ENCODE results near the gene SLFN14. TPM values are rescaled to one million over a fixed set of nuclear protein-coding genes. Genes with fewer than 3 reads are reported as not detected.
A peak's percentile ranks its signal among the peaks of the same experiment; 100 is the strongest.

SLFN14 gene
- total RNA-seq, 1 donor from 2014 or later = 0.59 TPM

DNA sequence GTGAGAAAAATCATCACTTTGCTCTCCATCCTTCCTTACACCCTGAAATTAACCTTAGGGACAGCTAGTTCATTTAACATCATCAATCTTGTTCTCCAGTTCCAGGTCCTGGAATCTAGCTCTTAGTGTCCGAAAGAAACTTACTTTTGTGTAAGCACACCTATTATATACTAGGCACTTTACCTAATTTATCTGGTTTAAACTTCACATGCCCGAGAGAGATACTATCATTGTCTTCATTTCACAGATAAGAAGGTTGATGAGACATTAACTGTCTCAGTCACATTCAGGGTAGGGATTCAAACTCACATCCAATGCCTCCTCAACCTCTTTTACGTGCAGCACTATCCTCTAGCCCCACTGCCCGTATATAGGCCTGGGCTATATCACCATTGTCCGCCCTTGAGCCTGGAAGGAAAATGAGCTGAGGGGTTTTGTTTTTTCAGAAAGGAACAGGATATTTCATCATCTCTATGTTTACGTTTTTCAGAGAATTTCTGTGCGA lies 26.0 kb upstream of the SLFN14 start:
- peak overlapping the region; percentile 66 for H3K4me3 ChIP-seq
- ATAC-seq (peak; percentile 1 to 9), DNase-seq (no peak)
- intact Hi-C loops (cut with DNase I) = no loop called here
- peaks cover 23% of the 10 kb centered on the region for H3K4me1 ChIP-seq
- no peaks in the 10 kb centered on the region for H3K9me3 ChIP-seq
- TF ChIP-seq, protein P1, sequence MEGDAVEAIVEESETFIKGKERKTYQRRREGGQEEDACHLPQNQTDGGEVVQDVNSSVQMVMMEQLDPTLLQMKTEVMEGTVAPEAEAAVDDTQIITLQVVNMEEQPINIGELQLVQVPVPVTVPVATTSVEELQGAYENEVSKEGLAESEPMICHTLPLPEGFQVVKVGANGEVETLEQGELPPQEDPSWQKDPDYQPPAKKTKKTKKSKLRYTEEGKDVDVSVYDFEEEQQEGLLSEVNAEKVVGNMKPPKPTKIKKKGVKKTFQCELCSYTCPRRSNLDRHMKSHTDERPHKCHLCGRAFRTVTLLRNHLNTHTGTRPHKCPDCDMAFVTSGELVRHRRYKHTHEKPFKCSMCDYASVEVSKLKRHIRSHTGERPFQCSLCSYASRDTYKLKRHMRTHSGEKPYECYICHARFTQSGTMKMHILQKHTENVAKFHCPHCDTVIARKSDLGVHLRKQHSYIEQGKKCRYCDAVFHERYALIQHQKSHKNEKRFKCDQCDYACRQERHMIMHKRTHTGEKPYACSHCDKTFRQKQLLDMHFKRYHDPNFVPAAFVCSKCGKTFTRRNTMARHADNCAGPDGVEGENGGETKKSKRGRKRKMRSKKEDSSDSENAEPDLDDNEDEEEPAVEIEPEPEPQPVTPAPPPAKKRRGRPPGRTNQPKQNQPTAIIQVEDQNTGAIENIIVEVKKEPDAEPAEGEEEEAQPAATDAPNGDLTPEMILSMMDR (IDR thresholded peaks at IDR 0.05) = no peak
- H3K27me3 ChIP-seq (ENCODE audit: low read depth) = no peaks in the 10 kb centered on the region
- no peaks in the 10 kb centered on the region for H3K36me3 ChIP-seq
- peak overlapping the region; percentile 90 for H3K27ac ChIP-seq

DNA sequence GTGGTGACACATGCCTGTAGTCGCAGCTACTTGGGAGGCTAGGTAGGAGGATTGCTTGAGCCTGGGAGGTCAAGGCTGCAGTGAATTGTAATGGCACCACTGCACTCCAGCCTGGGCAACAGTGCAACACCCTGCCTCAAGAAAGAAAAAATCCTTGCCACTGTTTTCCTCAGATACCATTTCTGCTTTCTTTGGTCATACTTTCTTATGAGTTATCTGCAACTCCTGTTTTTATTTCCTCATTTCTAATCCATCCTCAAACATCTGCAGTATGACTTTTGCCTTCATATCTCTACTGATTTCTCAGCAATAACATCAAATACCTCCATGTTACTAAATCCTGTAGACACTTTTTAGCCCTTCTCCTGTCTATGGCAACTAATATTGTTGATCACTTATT lies 23.4 kb upstream of the SLFN14 start:
- Histone ChIP-seq H3K27ac (no peak overlapping the region), H3K9me3 (no peaks in the 10 kb centered on the region), H3K27me3 (ENCODE audit: low read depth) (no peaks in the 10 kb centered on the region), H3K4me3 (no peak overlapping the region), H3K36me3 (no peaks in the 10 kb centered on the region), H3K4me1 (peaks cover 18% of the 10 kb centered on the region)
- no peak for ATAC-seq
- TF ChIP-seq, protein P1 (IDR thresholded peaks at IDR 0.05) = no peak
- intact Hi-C loops (cut with DNase I) = no loop called here
- no peak for DNase-seq

DNA sequence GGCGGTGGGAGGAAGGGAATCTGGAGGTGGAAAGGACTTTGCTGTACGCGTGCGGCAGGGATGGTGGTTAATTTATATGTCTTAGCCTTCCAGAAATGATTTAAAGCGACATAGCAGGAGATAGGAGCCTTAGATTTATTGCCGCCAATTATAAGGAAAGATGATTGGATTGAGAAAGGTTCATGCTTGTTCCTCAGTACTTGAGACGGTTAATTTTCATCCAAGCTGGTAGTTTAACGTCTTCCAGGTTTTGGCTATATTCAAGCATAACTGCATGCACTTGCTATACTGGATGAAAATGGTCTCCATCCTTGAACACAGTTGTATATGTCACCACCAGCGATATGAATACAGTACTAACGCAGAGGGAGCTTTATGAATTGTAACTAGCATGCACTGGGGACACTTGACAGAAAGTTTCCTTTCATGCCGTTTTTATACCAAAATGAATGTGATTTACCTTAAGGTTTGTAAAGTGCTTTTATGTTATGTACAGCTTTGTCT lies 18.4 kb upstream of the SLFN14 start:
- Histone ChIP-seq H3K27me3 (ENCODE audit: low read depth) (no peaks in the 10 kb centered on the region), H3K36me3 (peaks cover 28% of the 10 kb centered on the region), H3K9me3 (no peaks in the 10 kb centered on the region), H3K4me1 (peaks cover 22% of the 10 kb centered on the region), H3K4me3 (peak overlapping the region; percentile 84), H3K27ac (peak overlapping the region; percentile 93)
- TF ChIP-seq, protein P1 (IDR thresholded peaks at IDR 0.05) = no peak
- ATAC-seq = peak in 1 of 2 donors; percentile 6
- DNase-seq = no peak
- intact Hi-C loops (cut with DNase I) = no loop called here

DNA sequence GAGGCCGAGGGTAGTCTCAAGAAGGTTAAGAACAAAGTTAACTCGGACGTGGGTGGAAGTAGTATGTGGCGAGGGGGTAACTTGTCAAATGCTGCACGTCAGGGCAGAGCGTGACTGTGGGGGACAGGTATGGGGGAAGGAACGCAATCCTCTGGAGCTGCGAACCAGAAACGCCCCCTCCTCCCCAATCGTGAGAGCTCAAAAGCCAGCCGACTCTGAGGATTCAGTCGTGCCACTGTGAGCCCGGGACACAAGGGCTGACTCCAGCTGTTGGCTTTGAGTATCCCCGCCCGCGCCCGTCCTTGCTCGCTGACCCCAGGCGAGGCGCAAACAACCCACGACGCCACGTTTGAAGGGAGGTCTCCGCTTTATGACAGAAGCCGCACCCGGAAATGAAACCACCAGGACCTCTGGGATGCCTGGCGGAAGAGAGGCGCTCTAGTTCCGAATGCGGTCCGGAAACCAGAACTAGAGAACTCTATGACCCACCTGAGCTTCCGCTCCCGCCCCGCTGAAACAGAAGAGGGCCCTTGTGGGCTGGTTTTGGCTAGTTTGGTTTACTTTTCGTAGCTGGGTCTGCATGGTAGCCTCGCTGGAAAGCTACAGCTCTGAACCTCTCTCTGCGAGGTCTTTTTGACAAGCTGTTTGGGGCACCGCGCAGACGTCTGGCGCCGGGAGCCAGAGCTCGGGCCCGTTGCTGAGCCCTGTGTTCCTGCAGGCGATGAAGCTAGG lies 17.7 kb upstream of the SLFN14 start, which contains the start of gene PEX12:
Gene PEX12, minus strand, starts transcription at position 375 of the 732 bp plus-strand sequence. CDS start 550 bp downstream, outside the sequence.
- H3K4me1 ChIP-seq = peaks cover 22% of the 10 kb centered on the region
- no peaks in the 10 kb centered on the region for H3K9me3 ChIP-seq
- ATAC-seq (peak; percentile 98 to 99), DNase-seq (peak; percentile 90)
- peaks cover 34% of the 10 kb centered on the region for H3K36me3 ChIP-seq
- intact Hi-C loops (cut with DNase I) = no loop called here
- TF ChIP-seq, protein P1 (IDR thresholded peaks at IDR 0.05) = no peak
- peak within 1 kb of the TSS; percentile 93 for H3K27ac ChIP-seq
- no peaks in the 10 kb centered on the region for H3K27me3 ChIP-seq (ENCODE audit: low read depth)
- H3K4me3 ChIP-seq = peak within 1 kb of the TSS; percentile 84

DNA sequence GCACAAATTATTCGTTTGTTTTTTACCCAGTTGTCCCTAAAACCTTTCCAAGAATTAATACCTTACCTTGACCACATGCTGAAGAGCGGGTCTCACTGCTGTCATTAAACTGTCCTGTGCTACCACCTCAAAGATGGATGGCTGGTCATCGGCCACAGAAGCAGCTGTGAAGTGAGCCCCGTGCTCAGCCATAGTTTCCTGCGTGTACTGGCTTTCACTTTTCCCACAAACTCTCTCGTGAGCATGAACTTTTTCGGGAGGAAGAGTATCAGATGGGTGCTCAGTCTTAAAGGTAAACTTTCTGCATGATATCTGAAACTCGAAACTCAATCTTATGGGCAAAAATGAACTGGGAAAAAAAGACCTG lies 17.2 kb upstream of the SLFN14 start:
- Histone ChIP-seq H3K4me1 (peaks cover 22% of the 10 kb centered on the region), H3K4me3 (peak overlapping the region; percentile 84), H3K36me3 (peaks cover 36% of the 10 kb centered on the region), H3K27me3 (ENCODE audit: low read depth) (no peaks in the 10 kb centered on the region), H3K27ac (peak overlapping the region; percentile 93), H3K9me3 (no peaks in the 10 kb centered on the region)
- peak; percentile 26 to 41 for ATAC-seq
- intact Hi-C loops (cut with DNase I) = no loop called here
- no peak for DNase-seq
- TF ChIP-seq, protein P1 (IDR thresholded peaks at IDR 0.05) = no peak
